ENCODE data around the gene EFCAB5. TPM values are rescaled to one million over a fixed set of nuclear protein-coding genes. Genes with fewer than 3 reads are reported as not detected.

The EFCAB5 gene
- total RNA-seq, 1 donor from 2014 or later, result 0.26 TPM

DNA sequence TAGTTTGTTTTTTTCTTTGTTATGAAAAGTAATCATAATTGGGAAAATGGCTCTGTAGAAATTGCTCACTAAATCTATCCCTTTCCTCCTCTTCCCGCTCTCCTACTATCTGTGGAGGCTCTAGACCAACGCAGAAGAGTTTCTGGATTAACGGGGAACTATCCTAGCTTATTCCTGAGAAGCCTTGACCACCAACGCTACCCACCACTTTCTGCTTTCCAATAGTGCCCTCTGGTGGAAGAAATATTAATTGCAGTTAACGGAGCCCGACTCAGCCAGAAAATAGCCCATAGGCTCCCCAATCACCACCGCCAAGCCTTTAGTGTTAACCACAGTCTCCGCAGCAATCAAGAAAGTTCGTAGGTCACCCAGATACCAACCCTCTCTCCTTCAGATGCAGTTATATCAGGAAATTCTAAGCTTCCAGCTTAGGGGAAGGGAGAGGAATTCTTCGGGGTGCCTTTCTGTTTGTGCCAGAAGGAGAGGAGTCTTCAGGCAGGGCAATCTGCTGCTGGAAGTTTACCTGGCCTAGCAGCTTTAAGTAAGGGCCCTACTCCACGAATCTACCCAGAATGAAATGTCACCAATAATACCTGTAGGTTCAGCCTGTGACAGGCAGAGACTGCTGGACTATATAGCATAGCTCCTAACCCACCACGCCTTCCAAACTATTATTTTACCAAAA lies 152.2 kb downstream of the EFCAB5 start:
- Mint-ChIP-seq H3K4me3 (ENCODE audit: unreplicated experiment) (no peak overlapping the region), H3K27me3 (ENCODE audit: unreplicated experiment) (peaks cover 2% of the 10 kb centered on the region), H3K36me3 (ENCODE audit: low read depth, unreplicated experiment) (no peaks in the 10 kb centered on the region), H3K9me3 (ENCODE audit: unreplicated experiment) (no peaks in the 10 kb centered on the region), H3K4me1 (ENCODE audit: unreplicated experiment) (peaks cover 23% of the 10 kb centered on the region), H3K27ac (ENCODE audit: unreplicated experiment) (no peak overlapping the region)
- TF ChIP-seq, protein P1, sequence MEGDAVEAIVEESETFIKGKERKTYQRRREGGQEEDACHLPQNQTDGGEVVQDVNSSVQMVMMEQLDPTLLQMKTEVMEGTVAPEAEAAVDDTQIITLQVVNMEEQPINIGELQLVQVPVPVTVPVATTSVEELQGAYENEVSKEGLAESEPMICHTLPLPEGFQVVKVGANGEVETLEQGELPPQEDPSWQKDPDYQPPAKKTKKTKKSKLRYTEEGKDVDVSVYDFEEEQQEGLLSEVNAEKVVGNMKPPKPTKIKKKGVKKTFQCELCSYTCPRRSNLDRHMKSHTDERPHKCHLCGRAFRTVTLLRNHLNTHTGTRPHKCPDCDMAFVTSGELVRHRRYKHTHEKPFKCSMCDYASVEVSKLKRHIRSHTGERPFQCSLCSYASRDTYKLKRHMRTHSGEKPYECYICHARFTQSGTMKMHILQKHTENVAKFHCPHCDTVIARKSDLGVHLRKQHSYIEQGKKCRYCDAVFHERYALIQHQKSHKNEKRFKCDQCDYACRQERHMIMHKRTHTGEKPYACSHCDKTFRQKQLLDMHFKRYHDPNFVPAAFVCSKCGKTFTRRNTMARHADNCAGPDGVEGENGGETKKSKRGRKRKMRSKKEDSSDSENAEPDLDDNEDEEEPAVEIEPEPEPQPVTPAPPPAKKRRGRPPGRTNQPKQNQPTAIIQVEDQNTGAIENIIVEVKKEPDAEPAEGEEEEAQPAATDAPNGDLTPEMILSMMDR (IDR thresholded peaks at IDR 0.05; ENCODE audit: unreplicated experiment), result peak; percentile 99
- DNase-seq (ENCODE audit: low spot score), result peak; percentile 81

DNA sequence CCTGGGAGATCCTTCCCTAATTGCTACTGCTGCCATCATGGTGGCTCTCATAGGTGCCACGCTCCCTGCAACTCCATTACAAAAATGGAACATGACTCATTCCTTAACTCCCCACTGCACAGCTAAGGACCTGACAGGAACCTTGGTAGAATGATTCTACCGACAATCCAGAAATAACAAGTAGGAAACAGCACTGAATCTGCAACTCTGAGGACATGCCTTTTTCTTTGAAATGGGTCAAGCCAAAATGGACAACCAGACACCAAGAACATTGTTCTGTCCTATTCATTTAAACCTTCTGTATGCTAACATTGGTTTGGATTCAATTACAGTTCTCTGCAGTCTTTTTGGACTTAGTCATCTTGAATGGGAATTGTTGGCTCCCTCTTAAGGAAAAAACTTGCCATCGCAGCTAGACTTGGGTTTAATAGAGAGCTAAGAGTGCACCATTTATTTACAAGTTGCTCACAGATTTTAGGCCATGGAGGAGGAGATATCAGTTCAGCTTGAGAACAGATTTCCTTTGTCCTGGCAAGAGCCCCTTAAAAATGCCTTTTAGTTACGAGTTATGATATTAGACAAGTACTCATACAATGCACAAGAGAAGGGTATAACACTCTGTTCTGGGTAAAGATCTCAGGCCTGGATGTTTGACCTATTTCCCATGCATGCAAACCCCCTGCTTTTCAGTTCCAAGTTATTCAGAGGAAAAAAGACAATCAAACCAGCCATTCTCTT lies 154.2 kb downstream of the EFCAB5 start:
- TF ChIP-seq, protein P1 (IDR thresholded peaks at IDR 0.05; ENCODE audit: unreplicated experiment), result peak; percentile 66
- DNase-seq (ENCODE audit: low spot score), result peak; percentile 46
- peak overlapping the region; percentile 10 for H3K27ac Mint-ChIP-seq (ENCODE audit: unreplicated experiment)

DNA sequence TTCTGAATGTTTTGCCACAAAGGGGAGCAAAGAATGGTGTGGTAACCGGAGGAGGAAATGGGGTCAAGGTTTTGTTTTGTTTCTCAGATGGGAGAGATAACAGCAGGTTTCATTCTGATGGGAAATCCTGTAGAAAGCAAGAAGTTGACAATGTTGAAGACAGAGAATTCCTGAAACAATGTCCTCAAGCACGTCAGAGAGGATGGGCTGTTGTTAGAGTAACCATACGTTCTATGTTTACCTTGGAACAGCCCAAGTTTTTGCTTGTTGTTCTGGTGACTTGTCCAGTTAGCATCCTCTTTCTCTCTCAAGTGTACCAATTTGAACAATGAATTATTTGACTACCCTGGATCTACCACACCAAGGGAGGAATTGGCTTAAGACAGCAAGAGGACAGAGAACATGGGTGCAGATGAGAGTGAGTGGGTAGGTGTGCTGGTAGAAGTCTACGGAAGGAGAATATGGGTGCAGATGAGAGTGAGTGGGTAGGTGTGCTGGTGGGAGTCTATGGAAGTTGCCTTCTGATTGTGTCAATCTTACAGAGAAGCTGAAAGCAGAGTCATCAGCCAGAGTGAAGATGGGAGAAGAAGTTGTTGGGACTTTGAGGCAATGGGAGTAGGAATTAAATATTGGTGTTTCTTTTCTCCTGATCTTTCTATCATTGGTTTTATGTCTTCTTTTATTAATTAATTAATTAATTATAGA lies 160.4 kb downstream of the EFCAB5 start:
- no peaks in the 10 kb centered on the region for H3K9me3 Mint-ChIP-seq (ENCODE audit: unreplicated experiment)
- H3K4me3 Mint-ChIP-seq (ENCODE audit: unreplicated experiment), result no peak overlapping the region
- no peaks in the 10 kb centered on the region for H3K36me3 Mint-ChIP-seq (ENCODE audit: low read depth, unreplicated experiment)
- DNase-seq (ENCODE audit: low spot score), result no peak
- H3K4me1 Mint-ChIP-seq (ENCODE audit: unreplicated experiment), result peaks cover 25% of the 10 kb centered on the region
- peaks cover 5% of the 10 kb centered on the region for H3K27me3 Mint-ChIP-seq (ENCODE audit: unreplicated experiment)
- H3K27ac Mint-ChIP-seq (ENCODE audit: unreplicated experiment), result no peak overlapping the region
- TF ChIP-seq, protein P1 (IDR thresholded peaks at IDR 0.05; ENCODE audit: unreplicated experiment), result no peak

More for the DNA sequence above, 154.2 kb downstream of the EFCAB5 start:
- Mint-ChIP-seq H3K9me3 (ENCODE audit: unreplicated experiment) (no peaks in the 10 kb centered on the region), H3K4me1 (ENCODE audit: unreplicated experiment) (peaks cover 23% of the 10 kb centered on the region), H3K36me3 (ENCODE audit: low read depth, unreplicated experiment) (no peaks in the 10 kb centered on the region), H3K4me3 (ENCODE audit: unreplicated experiment) (no peak overlapping the region), H3K27me3 (ENCODE audit: unreplicated experiment) (peaks cover 4% of the 10 kb centered on the region)

DNA sequence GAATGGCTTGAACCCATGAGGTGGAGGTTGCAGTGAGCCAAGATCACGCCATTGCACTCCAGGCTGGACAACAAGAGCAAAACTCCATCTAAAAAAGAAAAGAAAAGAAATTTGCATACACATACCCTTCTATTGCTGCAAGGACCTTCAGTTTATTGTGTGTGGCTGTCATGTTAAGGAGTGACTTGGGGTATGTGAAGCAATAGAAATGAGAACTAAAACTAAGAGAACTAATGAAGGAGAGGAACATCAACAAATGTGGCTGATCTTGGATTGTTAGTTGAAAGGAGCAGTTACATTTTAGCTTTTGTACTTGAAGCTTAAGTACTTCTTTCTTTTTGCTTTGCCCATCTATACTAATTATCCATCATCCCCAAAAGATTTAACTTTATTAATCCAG lies 162.5 kb downstream of the EFCAB5 start:
- Mint-ChIP-seq H3K27ac (ENCODE audit: unreplicated experiment) (peak overlapping the region; percentile 96), H3K4me1 (ENCODE audit: unreplicated experiment) (peaks cover 25% of the 10 kb centered on the region), H3K27me3 (ENCODE audit: unreplicated experiment) (peaks cover 3% of the 10 kb centered on the region), H3K9me3 (ENCODE audit: unreplicated experiment) (no peaks in the 10 kb centered on the region), H3K36me3 (ENCODE audit: low read depth, unreplicated experiment) (no peaks in the 10 kb centered on the region), H3K4me3 (ENCODE audit: unreplicated experiment) (no peak overlapping the region)
- no peak for DNase-seq (ENCODE audit: low spot score)
- TF ChIP-seq, protein P1 (IDR thresholded peaks at IDR 0.05; ENCODE audit: unreplicated experiment), result no peak
